Mesenchymal stem cell (in vitro differentiated cells and primary cell): Measurements from ENCODE around the gene ADAM12.

ENCODE experiments used
- DNase-seq: peaks from one replicate; pipeline ENCODE4 v3.0.0-alpha.2; 2013
- H2AFZ ChIP-seq: one replicate; pipeline ENCODE4 v1.6.1; 2013; ENCODE audit warnings: low read depth, mild to moderate bottlenecking, control low read depth, inconsistent platforms, low read length, moderate library complexity
- H2AK5ac ChIP-seq: 2 replicates; pipeline ENCODE4 v1.6.1; 2013; ENCODE audit warnings: low read length, moderate library complexity, mild to moderate bottlenecking, inconsistent platforms; ENCODE audit not compliant: severe bottlenecking
- H2BK120ac ChIP-seq: one replicate; pipeline ENCODE4 v1.6.1; 2013; ENCODE audit warnings: low read depth, mild to moderate bottlenecking, inconsistent platforms, low read length, moderate library complexity
- H2BK12ac ChIP-seq, 2 experiments: one replicate each; pipeline ENCODE4 v1.6.1; 2013; ENCODE audit warnings: inconsistent platforms in 2 of 2, low read length in 2 of 2, mild to moderate bottlenecking in 2 of 2, moderate library complexity in 2 of 2, control low read depth in 1 of 2
- H2BK15ac ChIP-seq: one replicate; pipeline ENCODE4 v1.6.1; 2013; ENCODE audit warnings: mild to moderate bottlenecking, low read depth, inconsistent platforms; ENCODE audit not compliant: poor library complexity, severe bottlenecking
- H2BK5ac ChIP-seq: 2 replicates; pipeline ENCODE4 v1.6.1; 2013; ENCODE audit warnings: low read depth, mild to moderate bottlenecking, low read length, control low read depth, inconsistent platforms; ENCODE audit not compliant: poor library complexity, severe bottlenecking
- H3K14ac ChIP-seq, 2 experiments: one replicate each; pipeline ENCODE4 v1.6.1; 2013; ENCODE audit warnings: inconsistent platforms in 2 of 2, low read length in 2 of 2, control low read depth in 1 of 2, mild to moderate bottlenecking in 1 of 2, moderate library complexity in 1 of 2
- H3K18ac ChIP-seq, 2 experiments: one replicate each; pipeline ENCODE4 v1.6.1; 2013; ENCODE audit warnings: inconsistent platforms in 2 of 2, low read length in 2 of 2, control low read depth in 1 of 2, low read depth in 1 of 2, mild to moderate bottlenecking in 1 of 2
- H3K23ac ChIP-seq, 2 experiments: one replicate each; pipeline ENCODE4 v1.6.1; 2013; ENCODE audit warnings: inconsistent platforms in 2 of 2, low read length in 2 of 2, mild to moderate bottlenecking in 2 of 2, moderate library complexity in 2 of 2, control low read depth in 1 of 2
- H3K27ac ChIP-seq: 2 replicates; pipeline ENCODE4 v1.5.1; 2013; ENCODE audit warnings: mild to moderate bottlenecking, moderate library complexity, low read length, control low read depth, inconsistent platforms; ENCODE audit not compliant: poor library complexity, severe bottlenecking
- H3K27me3 ChIP-seq, 2 experiments: 2 replicates each; pipeline versions ENCODE4 v1.6.1 to v1.7.0; 2013; ENCODE audit warnings: low read length in 2 of 2, mild to moderate bottlenecking in 2 of 2, moderate library complexity in 2 of 2, control low read depth in 1 of 2, inconsistent platforms in 1 of 2; ENCODE audit not compliant: control insufficient read depth in 1 of 2, insufficient read depth in 1 of 2
- H3K36me3 ChIP-seq, 2 experiments: 2 replicates each; pipeline versions ENCODE4 v1.6.1 to v1.7.0; 2013; ENCODE audit warnings: low read length in 2 of 2, control low read depth in 1 of 2, inconsistent platforms in 1 of 2, low read depth in 1 of 2, mild to moderate bottlenecking in 1 of 2; ENCODE audit not compliant: insufficient read depth in 2 of 2, control insufficient read depth in 1 of 2
- H3K4ac ChIP-seq, 2 experiments: one replicate each; pipeline ENCODE4 v1.6.1; 2013; ENCODE audit warnings: inconsistent platforms in 2 of 2, low read length in 2 of 2, mild to moderate bottlenecking in 2 of 2, moderate library complexity in 2 of 2, control low read depth in 1 of 2, low read depth in 1 of 2
- H3K4me1 ChIP-seq: 2 replicates; pipeline ENCODE4 v1.6.1; 2013; ENCODE audit warnings: low read depth, low read length, control low read depth; ENCODE audit not compliant: control insufficient read depth, insufficient read depth
- H3K4me2 ChIP-seq: 2 replicates; pipeline ENCODE4 v1.6.1; 2013; ENCODE audit warnings: low read length, mild to moderate bottlenecking, inconsistent platforms; ENCODE audit not compliant: poor library complexity, severe bottlenecking
- H3K4me3 ChIP-seq, 2 experiments: 2 replicates each; pipeline versions ENCODE4 v1.5.1 to v1.7.0; 2013; ENCODE audit warnings: low read length in 2 of 2, mild to moderate bottlenecking in 2 of 2, control low read depth in 1 of 2, low read depth in 1 of 2; ENCODE audit not compliant: insufficient read depth in 1 of 2
- H3K79me1 ChIP-seq: replicated peaks from 2 replicates; pipeline ENCODE4 v1.6.1; 2013; ENCODE audit warnings: mild to moderate bottlenecking, control low read depth, low read length, inconsistent platforms; ENCODE audit not compliant: poor library complexity, severe bottlenecking
- H3K9ac ChIP-seq: 2 replicates; pipeline ENCODE4 v1.7.0; 2013; ENCODE audit warnings: mild to moderate bottlenecking, low read length, moderate library complexity
- H3K9me3 ChIP-seq: 2 replicates; pipeline ENCODE4 v1.7.0; 2013; ENCODE audit warnings: mild to moderate bottlenecking, low read length; ENCODE audit not compliant: control insufficient read depth
- H4K8ac ChIP-seq: one replicate; pipeline ENCODE4 v1.6.1; 2013; ENCODE audit warnings: inconsistent platforms, mild to moderate bottlenecking, low read length, moderate library complexity
- H4K91ac ChIP-seq: one replicate; pipeline ENCODE4 v1.6.1; 2013; ENCODE audit warnings: mild to moderate bottlenecking, low read length, inconsistent platforms
- WGBS: methylation state at CpG from one replicate; pipeline ENCODE4 v1.1.7; 2013; ENCODE audit warnings: mixed read lengths; 5-methylcytosine and 5-hydroxymethylcytosine counted together

The ADAM12 gene

GRCh38 chr10:126422567-126422966 lies 34.3 kb upstream of the ADAM12 start:
- H3K4ac ChIP-seq: no peak overlapping the region
- peak overlapping the region; percentile 70 for H3K27ac ChIP-seq
- WGBS: 88% methylated on average over 1 of the region's 1 CpG
- peaks cover 16% of the 10 kb centered on the region for H3K9me3 ChIP-seq
- DNase-seq: no peak
- no peak overlapping the region for H2AK5ac ChIP-seq
- H3K4me3 ChIP-seq: no peak overlapping the region
- H3K4me2 ChIP-seq: no peak overlapping the region
- no peak overlapping the region for H4K8ac ChIP-seq
- no peak overlapping the region for H4K91ac ChIP-seq
- H3K14ac ChIP-seq: no peak overlapping the region
- H3K4me1 ChIP-seq: peaks cover 6% of the 10 kb centered on the region
- H2BK12ac ChIP-seq: no peak overlapping the region
- H3K79me1 ChIP-seq: no peaks in the 10 kb centered on the region
- no peak overlapping the region for H2BK5ac ChIP-seq
- H3K9ac ChIP-seq: peak overlapping the region; percentile 89
- no peaks in the 10 kb centered on the region for H3K27me3 ChIP-seq
- H2BK120ac ChIP-seq: no peak overlapping the region
- H2AFZ ChIP-seq: no peak overlapping the region
- no peak overlapping the region for H3K18ac ChIP-seq
- no peak overlapping the region for H2BK15ac ChIP-seq
- H3K36me3 ChIP-seq: peaks cover 0 to 12% of the 10 kb centered on the region in 2 experiments
- H3K23ac ChIP-seq: no peak overlapping the region

- no peak overlapping the region for H4K91ac ChIP-seq
- H2BK12ac ChIP-seq: no peak overlapping the region
- peak overlapping the region in 1 of 2 experiments; percentile 46 for H3K4me3 ChIP-seq
- 73% methylated on average over 10 of the region's 10 CpGs for WGBS
- peak overlapping the region; percentile 76 for H2BK5ac ChIP-seq
- H3K27me3 ChIP-seq: no peaks in the 10 kb centered on the region
- peak overlapping the region; percentile 51 to 76 for H3K18ac ChIP-seq
- no peak overlapping the region for H2AFZ ChIP-seq
- H3K79me1 ChIP-seq: no peaks in the 10 kb centered on the region
- H3K9me3 ChIP-seq: peaks cover 16% of the 10 kb centered on the region
- no peak overlapping the region for H2AK5ac ChIP-seq
- H3K4ac ChIP-seq: no peak overlapping the region
- H4K8ac ChIP-seq: peak overlapping the region; percentile 67
- H3K9ac ChIP-seq: peak overlapping the region; percentile 89
- DNase-seq: peak; percentile 95
- no peak overlapping the region for H3K23ac ChIP-seq
- peak overlapping the region; percentile 17 for H2BK15ac ChIP-seq
- no peak overlapping the region for H2BK120ac ChIP-seq
- no peak overlapping the region for H3K14ac ChIP-seq
- peaks cover 0 to 9% of the 10 kb centered on the region in 2 experiments for H3K36me3 ChIP-seq
- H3K27ac ChIP-seq: peak overlapping the region; percentile 94
- H3K4me2 ChIP-seq: peak overlapping the region; percentile 39
- H3K4me1 ChIP-seq: peaks cover 6% of the 10 kb centered on the region
Measured at GRCh38 chr10:126421756-126422256, 33.5 kb upstream of the ADAM12 start.

- peak overlapping the region; percentile 67 for H2BK5ac ChIP-seq
- H3K4ac ChIP-seq: peak overlapping the region in 1 of 2 experiments; percentile 35
- H3K18ac ChIP-seq: no peak overlapping the region
- no peak overlapping the region for H3K14ac ChIP-seq
- H2AFZ ChIP-seq: no peak overlapping the region
- H2BK120ac ChIP-seq: peak overlapping the region; percentile 75
- peaks cover 5% of the 10 kb centered on the region for H3K4me1 ChIP-seq
- no peak overlapping the region for H3K23ac ChIP-seq
- peak overlapping the region; percentile 94 for H2AK5ac ChIP-seq
- peak overlapping the region in 1 of 2 experiments; percentile 31 for H3K4me3 ChIP-seq
- peak overlapping the region; percentile 94 for H3K27ac ChIP-seq
- H3K36me3 ChIP-seq: peaks cover 0 to 7% of the 10 kb centered on the region in 2 experiments
- WGBS: 95% methylated on average over 11 of the region's 12 CpGs
- no peak overlapping the region for H3K4me2 ChIP-seq
- H4K8ac ChIP-seq: peak overlapping the region; percentile 14
- peaks cover 16% of the 10 kb centered on the region for H3K9me3 ChIP-seq
- H2BK12ac ChIP-seq: peak overlapping the region; percentile 37 to 49
- peak overlapping the region; percentile 89 for H3K9ac ChIP-seq
- no peak overlapping the region for H2BK15ac ChIP-seq
- H3K79me1 ChIP-seq: no peaks in the 10 kb centered on the region
- H4K91ac ChIP-seq: no peak overlapping the region
- no peak for DNase-seq
- no peaks in the 10 kb centered on the region for H3K27me3 ChIP-seq
Measured at GRCh38 chr10:126420567-126421300, 32.5 kb upstream of the ADAM12 start.

DNA sequence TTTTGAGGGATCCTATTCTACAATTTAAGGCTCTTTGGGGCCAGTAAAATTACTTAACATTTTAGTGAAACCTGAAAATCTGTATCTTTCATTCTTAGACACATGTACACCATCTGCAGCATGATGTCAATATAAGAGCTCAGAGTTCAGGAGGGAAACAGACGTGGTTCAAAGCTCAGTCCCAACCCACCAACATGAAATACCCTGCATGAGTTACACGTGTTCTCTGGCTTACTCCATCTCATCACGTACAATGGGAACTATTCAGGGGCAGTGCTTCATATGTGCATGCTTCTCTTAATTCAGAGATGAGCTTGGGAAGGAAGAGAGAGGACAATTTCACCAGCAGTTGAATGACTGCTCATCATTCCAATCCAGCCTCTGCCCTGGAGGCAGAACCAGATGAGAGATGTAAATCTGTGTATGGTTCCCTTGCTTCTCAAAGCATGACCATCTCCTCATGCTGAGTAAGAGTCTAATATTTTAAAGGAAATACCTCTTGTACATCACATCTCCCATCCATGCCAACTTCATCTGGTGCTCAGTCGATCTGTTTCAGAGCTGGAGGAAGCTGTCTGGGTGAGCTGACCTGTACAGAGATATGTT lies 29.0 kb upstream of the ADAM12 start:
- H3K9ac ChIP-seq: no peak overlapping the region
- no peaks in the 10 kb centered on the region for H3K79me1 ChIP-seq
- H3K23ac ChIP-seq: no peak overlapping the region
- no peak overlapping the region for H2BK12ac ChIP-seq
- H2AFZ ChIP-seq: no peak overlapping the region
- no peak overlapping the region for H3K27ac ChIP-seq
- no peaks in the 10 kb centered on the region for H3K9me3 ChIP-seq
- no peak overlapping the region for H3K4me3 ChIP-seq
- no peak overlapping the region for H4K8ac ChIP-seq
- WGBS: 81% methylated on average over 3 of the region's 4 CpGs
- no peaks in the 10 kb centered on the region for H3K36me3 ChIP-seq
- no peaks in the 10 kb centered on the region for H3K27me3 ChIP-seq
- DNase-seq: no peak
- H3K14ac ChIP-seq: no peak overlapping the region
- H2BK5ac ChIP-seq: no peak overlapping the region
- H3K4me2 ChIP-seq: no peak overlapping the region
- H2BK120ac ChIP-seq: no peak overlapping the region
- H2BK15ac ChIP-seq: no peak overlapping the region
- H3K4ac ChIP-seq: no peak overlapping the region
- peaks cover 2% of the 10 kb centered on the region for H3K4me1 ChIP-seq
- no peak overlapping the region for H2AK5ac ChIP-seq
- H4K91ac ChIP-seq: no peak overlapping the region
- no peak overlapping the region for H3K18ac ChIP-seq
